Transverse colon (tissue), 4 donors: ENCODE data around the gene TTLL12. TPM values are rescaled to one million over a fixed set of nuclear protein-coding genes. Genes with fewer than 3 reads are reported as not detected.

Experiments used
- DNase-seq: peaks from one replicate; pipeline ENCODE4 v3.0.0-alpha.2; 2019
- H3K27ac ChIP-seq, 4 donors: fragments of 200-600 bp; sonication (generic); 2 replicates each; pipeline ENCODE4 v1.5.1; 2016 to 2018; ENCODE audit warnings: inconsistent platforms in 4 of 4
- H3K27me3 ChIP-seq: fragments of 200-600 bp; sonication (generic); 2 replicates; pipeline ENCODE4 v1.5.1; 2017; ENCODE audit warnings: inconsistent platforms
- H3K36me3 ChIP-seq, 4 donors: fragments of 200-600 bp; sonication (generic); 2 replicates each; pipeline ENCODE4 v1.5.1; 2017 to 2019; ENCODE audit warnings: inconsistent platforms in 4 of 4
- H3K4me1 ChIP-seq, 4 donors: fragments of 200-600 bp; sonication (generic); 2 replicates each; pipeline ENCODE4 v1.5.1; 2017 to 2020; ENCODE audit warnings: inconsistent platforms in 4 of 4
- H3K4me3 ChIP-seq, 4 donors: fragments of 200-600 bp; sonication (generic); 1 replicate in 1 of 4; 2 replicates in 3 of 4; pipeline versions ENCODE4 v1.5.1 to v1.6.1; 2017 to 2019; ENCODE audit warnings: inconsistent platforms in 4 of 4
- H3K9me3 ChIP-seq, 2 donors: fragments of 200-600 bp; sonication (generic); 2 replicates each; pipeline ENCODE4 v1.5.1; 2017 to 2019; ENCODE audit warnings: inconsistent platforms in 2 of 2
- EP300 ChIP-seq: sonication (generic); formaldehyde crosslinking; IDR thresholded peaks from one replicate; pipeline ENCODE4 v1.6.1; 2017; ENCODE audit warnings: antibody characterized with exemption, low read depth
- POLR2A ChIP-seq: fragments of 450-650 bp; IDR thresholded peaks from one replicate; pipeline ENCODE4 v1.6.1; 2016; ENCODE audit warnings: antibody characterized with exemption, mild to moderate bottlenecking, moderate library complexity
- POLR2AphosphoS5 ChIP-seq, 3 donors: sonication (generic); formaldehyde crosslinking; IDR thresholded peaks; one replicate each; pipeline ENCODE4 v1.6.1; 2016; ENCODE audit warnings: antibody characterized with exemption in 3 of 3
- WGBS, 2 donors: methylation state at CpG; one replicate each; pipeline ENCODE4 v1.1.5; 2018; ENCODE audit warnings: low coverage in 1 of 2; 5-methylcytosine and 5-hydroxymethylcytosine counted together
- in situ Hi-C, 4 donors: fragments of 200-750 bp; cut with MboI; loops; one replicate each; pipeline versions ENCODE4 v1.15.0 to v1.15.1; 2017; ENCODE audit warnings: low sequenced_read_pairs in 3 of 4, low pct_ligation_motif_present in 1 of 4, low pct_unique_long_range_greater_than_20kb in 1 of 4
- intact Hi-C: fragments of 100-400 bp; cut with DNase I; formaldehyde crosslinking; loops from one replicate; pipeline ENCODE4 v1.15.1; 2023; ENCODE audit warnings: low total_unique reads
- total RNA-seq, 4 donors: library from RNA; depleted of rRNA; stranded (reverse); fragments of >200 nt; gene quantifications; one replicate each; pipeline ENCODE4 v1.1.0, GENCODE V29; 2016
- TF ChIP-seq, protein P1 (sequence below), 5 experiments: fragments of 200-600 bp in 3 of 5; fragments of 450-650 bp in 2 of 5; sonication (generic) in 3 of 5; IDR thresholded peaks; 1 replicate in 2 of 5; 2 replicates in 3 of 5; pipeline ENCODE4 v1.5.1; 2016 to 2017; ENCODE audit warnings: antibody characterized with exemption in 5 of 5, inconsistent platforms in 3 of 5, mild to moderate bottlenecking in 2 of 5, moderate library complexity in 1 of 5

Gene TTLL12
- total RNA-seq, 4 donors from 2014 or later = 88.1 to 171 (median 161) TPM

DNA sequence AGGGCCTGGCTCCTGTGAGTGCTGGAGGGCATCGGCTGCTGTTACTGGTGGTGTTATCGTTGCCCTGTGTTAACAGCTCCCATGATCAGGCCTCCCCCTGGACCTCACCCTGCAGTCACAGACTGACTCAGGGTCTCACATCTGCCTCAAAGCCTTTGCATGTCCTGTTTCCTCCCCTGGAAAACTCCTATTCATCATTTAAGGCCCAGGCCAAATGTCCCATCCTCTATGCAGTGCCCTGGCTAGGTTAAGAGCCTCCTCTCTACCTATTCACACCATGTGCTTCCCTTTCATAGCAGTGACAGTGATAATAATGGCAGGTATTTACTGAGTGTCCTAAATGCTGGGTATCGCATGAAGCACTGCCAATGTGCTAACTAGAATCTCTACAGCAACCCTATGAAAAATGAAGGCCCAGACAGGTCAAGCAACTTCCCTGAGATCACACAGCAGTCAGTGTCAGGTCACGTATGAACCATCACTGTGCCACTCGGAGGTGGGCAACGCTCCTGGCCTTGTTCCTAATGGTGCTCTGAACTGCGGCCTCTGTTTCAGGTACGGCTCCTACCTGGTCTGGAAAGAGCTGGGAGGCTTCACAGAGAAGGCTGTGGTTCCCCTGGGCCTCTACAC, 26.3 kb downstream of the TTLL12 start:
- Histone ChIP-seq H3K4me3 (no peak overlapping the region), H3K27ac (peak overlapping the region in 3 of 4 donors; percentile 70 to 83 (median 79)), H3K36me3 (no peaks in the 10 kb centered on the region), H3K27me3 (no peaks in the 10 kb centered on the region), H3K9me3 (no peaks in the 10 kb centered on the region), H3K4me1 (peaks cover 13 to 55% (median 45%) of the 10 kb centered on the region in 4 donors)
- 92 to 96% methylated on average over 4 to 8 of the region's 8 CpGs for WGBS, 2 donors
- intact Hi-C loops = no loop called here
- in situ Hi-C loops = no loop called here
- DNase-seq = no peak
- TF ChIP-seq, protein P1, sequence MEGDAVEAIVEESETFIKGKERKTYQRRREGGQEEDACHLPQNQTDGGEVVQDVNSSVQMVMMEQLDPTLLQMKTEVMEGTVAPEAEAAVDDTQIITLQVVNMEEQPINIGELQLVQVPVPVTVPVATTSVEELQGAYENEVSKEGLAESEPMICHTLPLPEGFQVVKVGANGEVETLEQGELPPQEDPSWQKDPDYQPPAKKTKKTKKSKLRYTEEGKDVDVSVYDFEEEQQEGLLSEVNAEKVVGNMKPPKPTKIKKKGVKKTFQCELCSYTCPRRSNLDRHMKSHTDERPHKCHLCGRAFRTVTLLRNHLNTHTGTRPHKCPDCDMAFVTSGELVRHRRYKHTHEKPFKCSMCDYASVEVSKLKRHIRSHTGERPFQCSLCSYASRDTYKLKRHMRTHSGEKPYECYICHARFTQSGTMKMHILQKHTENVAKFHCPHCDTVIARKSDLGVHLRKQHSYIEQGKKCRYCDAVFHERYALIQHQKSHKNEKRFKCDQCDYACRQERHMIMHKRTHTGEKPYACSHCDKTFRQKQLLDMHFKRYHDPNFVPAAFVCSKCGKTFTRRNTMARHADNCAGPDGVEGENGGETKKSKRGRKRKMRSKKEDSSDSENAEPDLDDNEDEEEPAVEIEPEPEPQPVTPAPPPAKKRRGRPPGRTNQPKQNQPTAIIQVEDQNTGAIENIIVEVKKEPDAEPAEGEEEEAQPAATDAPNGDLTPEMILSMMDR (IDR thresholded peaks at IDR 0.05) = no peak
- TF ChIP-seq EP300 (no peak), POLR2A (no peak), POLR2AphosphoS5 (IDR thresholded peaks at IDR 0.05) (no peak)

DNA sequence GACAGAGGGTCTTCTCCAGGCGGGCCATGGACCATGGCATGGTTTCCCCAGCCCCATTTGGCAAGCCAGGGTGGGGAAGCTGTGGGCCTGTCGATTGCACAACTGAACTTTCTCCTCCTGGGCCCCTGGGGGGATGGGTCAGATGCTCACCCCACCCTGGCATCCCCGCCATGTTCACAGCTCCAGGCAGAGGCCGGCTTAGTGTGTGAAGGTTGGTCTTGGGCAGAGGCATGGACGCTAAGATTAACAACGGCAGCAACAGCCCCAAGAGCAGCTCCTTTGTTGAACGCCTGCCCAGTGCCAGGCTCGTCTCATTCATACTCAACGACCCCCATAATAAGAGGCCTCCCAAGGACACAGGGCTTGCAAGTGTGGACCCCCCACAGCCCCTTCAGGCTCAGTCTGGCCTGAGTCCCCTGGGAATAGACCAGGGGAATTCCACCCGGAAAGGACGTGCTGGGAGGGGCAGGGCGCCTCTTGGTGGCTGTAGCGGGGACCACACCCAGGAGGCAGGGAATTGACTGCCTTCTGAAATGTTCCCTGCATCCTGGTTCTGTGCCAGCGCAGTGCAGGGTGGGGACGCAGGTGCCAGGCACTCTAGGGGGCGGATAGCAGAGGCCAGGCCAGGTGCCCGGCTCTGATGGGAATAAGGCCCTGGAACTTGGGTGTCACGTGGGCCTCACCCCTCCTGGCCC, 27.3 kb downstream of the TTLL12 start:
- peaks cover 13 to 57% (median 48%) of the 10 kb centered on the region in 4 donors for H3K4me1 ChIP-seq
- WGBS, 2 donors = 43% methylated on average over 18 of the region's 18 CpGs; no CpG with 5 or more reads in 1 of the 2 donors
- H3K36me3 ChIP-seq = no peaks in the 10 kb centered on the region
- no peak overlapping the region for H3K4me3 ChIP-seq
- TF ChIP-seq, protein P1 (IDR thresholded peaks at IDR 0.05) = peak; percentile 36 to 79 (median 65)
- no peak for TF ChIP-seq POLR2AphosphoS5 (IDR thresholded peaks at IDR 0.05)
- intact Hi-C loops (no loop called here), in situ Hi-C loops (no loop called here)
- DNase-seq = peak; percentile 92
- H3K27ac ChIP-seq = peak overlapping the region; percentile 70 to 83 (median 76)
- no peaks in the 10 kb centered on the region for H3K27me3 ChIP-seq
- no peaks in the 10 kb centered on the region for H3K9me3 ChIP-seq

- Histone ChIP-seq H3K27ac (peak overlapping the region; percentile 70 to 83 (median 76)), H3K9me3 (no peaks in the 10 kb centered on the region), H3K36me3 (no peaks in the 10 kb centered on the region), H3K4me1 (peaks cover 15 to 60% (median 52%) of the 10 kb centered on the region in 4 donors), H3K27me3 (no peaks in the 10 kb centered on the region), H3K4me3 (no peak overlapping the region)
- intact Hi-C loops (no loop called here), in situ Hi-C loops (no loop called here)
- peak; percentile 34 for DNase-seq
- WGBS, 2 donors = 17 to 78% methylated on average over 1 to 23 of the region's 24 CpGs
- TF ChIP-seq, protein P1 (IDR thresholded peaks at IDR 0.05) = no peak
- no peak for TF ChIP-seq EP300
- no peak for TF ChIP-seq POLR2A
- TF ChIP-seq POLR2AphosphoS5 (IDR thresholded peaks at IDR 0.05) = no peak
Observed at GRCh38 chr22:43158778-43159483, 28.0 kb downstream of the TTLL12 start.

- DNase-seq = no peak
- Histone ChIP-seq H3K27me3 (no peaks in the 10 kb centered on the region), H3K9me3 (no peaks in the 10 kb centered on the region), H3K4me1 (peaks cover 20 to 57% (median 49%) of the 10 kb centered on the region in 4 donors), H3K27ac (peak overlapping the region in 3 of 4 donors; percentile 70 to 83 (median 79)), H3K4me3 (no peak overlapping the region), H3K36me3 (no peaks in the 10 kb centered on the region)
- in situ Hi-C loops (no loop called here), intact Hi-C loops (no loop called here)
- WGBS, 2 donors = 73 to 80% methylated on average over 1 to 9 of the region's 9 CpGs
- no peak for TF ChIP-seq EP300
- no peak for TF ChIP-seq POLR2AphosphoS5 (IDR thresholded peaks at IDR 0.05)
- no peak for TF ChIP-seq POLR2A
- TF ChIP-seq, protein P1 (IDR thresholded peaks at IDR 0.05) = no peak
Observed at GRCh38 chr22:43157874-43158546, 28.9 kb downstream of the TTLL12 start.
